Adipose tissue (tissue), 3 donors: ENCODE measurements around the gene TNS3. TPM values are rescaled to one million over a fixed set of nuclear protein-coding genes. Genes with fewer than 3 reads are reported as not detected.

Source experiments
- H3K27ac ChIP-seq: one replicate; pipeline ENCODE4 v1.5.1; 2013; ENCODE audit warnings: low read depth, low read length
- WGBS, 3 donors: extraction: QIAGEN DNeasy Blood & Tissue Kit; methylation state at CpG; one replicate each; pipeline ENCODE4 v1.1.7; 2013; 5-methylcytosine and 5-hydroxymethylcytosine counted together
- polyA plus RNA-seq, 3 donors: library from polyadenylated mRNA; stranded (reverse); fragments of 200-250 nt; gene quantifications; one replicate each; pipeline ENCODE4 v1.2.3, GENCODE V29; 2013
- donor health status: healthy with polysubstance abuse.
- donor health status: Bipolar disorder and iron deficiency.
- donor health status: healthy.

Gene TNS3
- polyA plus RNA-seq, 3 donors = 23.2 to 45.4 (median 27.0) TPM

- H3K27ac ChIP-seq = no peak overlapping the region
- 92 to 95% (median 94%) methylated on average over 8 of the region's 8 CpGs for WGBS, 3 donors
Measured at GRCh38 chr7:47366960-47367359, 215.0 kb downstream of the TNS3 start.

DNA sequence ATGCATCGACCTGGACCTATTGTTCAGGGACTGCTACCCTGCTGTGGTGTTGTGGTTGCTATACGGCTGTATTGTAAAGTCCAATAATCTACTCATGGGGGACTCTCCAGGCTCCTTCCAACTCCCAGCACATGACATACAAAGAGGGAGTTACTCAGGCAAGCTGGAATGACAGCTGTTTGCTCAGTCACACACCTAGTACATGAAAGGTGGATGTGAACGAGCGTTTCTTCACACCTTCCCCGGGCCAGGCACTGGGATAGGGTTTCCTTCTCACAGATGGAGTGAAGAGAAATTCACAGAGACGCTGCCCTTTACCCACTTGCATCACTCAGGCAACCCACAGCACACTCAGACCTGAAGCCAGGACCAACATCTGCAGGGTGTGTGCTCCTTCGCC, 215.7 kb downstream of the TNS3 start:
- 64 to 89% (median 83%) methylated on average over 7 of the region's 7 CpGs for WGBS, 3 donors
- H3K27ac ChIP-seq = no peak overlapping the region

GRCh38 chr7:47362984-47363383, 218.9 kb downstream of the TNS3 start:
- H3K27ac ChIP-seq = no peak overlapping the region
- WGBS, 3 donors = 63 to 80% (median 70%) methylated on average over 1 of the region's 1 CpG

DNA sequence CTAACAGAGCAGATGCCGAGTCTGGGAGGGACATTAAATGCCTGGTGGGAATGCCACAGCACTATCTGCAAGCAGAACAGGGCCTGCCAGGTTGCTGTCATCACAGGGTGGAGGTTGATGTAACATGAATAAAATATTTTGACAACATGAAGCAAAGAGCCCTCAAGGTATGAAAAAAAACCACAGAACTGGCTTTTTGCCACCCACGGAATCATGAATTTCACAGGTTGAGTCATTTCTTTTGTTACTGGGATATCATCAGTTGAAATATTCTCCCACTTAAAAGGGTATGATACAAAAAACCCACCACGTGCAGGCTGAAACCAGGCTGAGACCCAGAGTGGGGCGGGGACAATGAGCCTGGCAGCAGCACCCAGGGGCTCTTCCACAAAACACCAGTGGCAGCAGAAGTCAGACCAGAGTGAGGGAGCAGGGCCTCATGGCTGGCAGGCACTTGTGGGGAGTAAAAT, 220.1 kb downstream of the TNS3 start:
- WGBS, 3 donors = 60 to 79% (median 77%) methylated on average over 4 of the region's 4 CpGs
- no peak overlapping the region for H3K27ac ChIP-seq

GRCh38 chr7:47361236-47361635, 220.7 kb downstream of the TNS3 start:
- no peak overlapping the region for H3K27ac ChIP-seq
- WGBS, 3 donors = 93 to 95% (median 95%) methylated on average over 5 of the region's 5 CpGs

DNA sequence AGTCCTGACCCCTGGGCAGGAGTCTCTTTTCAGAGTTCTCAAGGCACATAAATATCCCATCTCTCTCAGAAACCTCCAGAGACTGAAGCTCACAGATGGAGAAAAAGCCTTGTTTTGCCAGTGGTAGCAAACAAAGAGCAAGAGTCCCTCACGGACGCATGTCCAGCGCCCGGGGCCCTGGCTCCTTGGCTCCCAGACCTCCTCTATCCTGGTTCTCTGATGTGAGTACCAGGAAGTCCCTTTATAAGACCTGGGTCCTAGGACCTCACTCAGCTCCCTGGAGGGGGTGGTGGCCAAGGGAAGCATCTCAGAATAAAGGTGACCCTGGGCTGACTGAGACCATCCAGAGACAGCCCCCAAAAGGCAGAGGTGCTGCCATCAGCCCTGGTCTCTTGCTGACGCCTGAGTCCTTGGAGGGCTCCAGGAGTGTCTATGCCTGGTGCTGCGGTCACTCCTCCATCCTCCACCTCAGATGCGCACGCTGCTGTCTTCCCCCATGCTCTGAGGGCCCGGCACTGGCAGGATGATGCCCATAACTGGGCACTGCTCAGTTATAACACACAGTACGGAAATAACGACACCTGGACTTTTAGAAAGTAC, 221.5 kb downstream of the TNS3 start:
- no peak overlapping the region for H3K27ac ChIP-seq
- 92 to 94% (median 94%) methylated on average over 11 of the region's 11 CpGs for WGBS, 3 donors

GRCh38 chr7:47358944-47359588, 222.8 kb downstream of the TNS3 start:
- WGBS, 3 donors = 91 to 92% (median 92%) methylated on average over 8 of the region's 8 CpGs
- H3K27ac ChIP-seq = no peak overlapping the region

GRCh38 chr7:47358357-47358756, 223.6 kb downstream of the TNS3 start:
- H3K27ac ChIP-seq = no peak overlapping the region

GRCh38 chr7:47357863-47358262, 224.0 kb downstream of the TNS3 start:
- 82 to 89% (median 85%) methylated on average over 7 of the region's 7 CpGs for WGBS, 3 donors
- H3K27ac ChIP-seq = no peak overlapping the region

More at GRCh38 chr7:47358357-47358756, 223.6 kb downstream of the TNS3 start:
- 76 to 93% (median 91%) methylated on average over 14 of the region's 14 CpGs for WGBS, 3 donors

DNA sequence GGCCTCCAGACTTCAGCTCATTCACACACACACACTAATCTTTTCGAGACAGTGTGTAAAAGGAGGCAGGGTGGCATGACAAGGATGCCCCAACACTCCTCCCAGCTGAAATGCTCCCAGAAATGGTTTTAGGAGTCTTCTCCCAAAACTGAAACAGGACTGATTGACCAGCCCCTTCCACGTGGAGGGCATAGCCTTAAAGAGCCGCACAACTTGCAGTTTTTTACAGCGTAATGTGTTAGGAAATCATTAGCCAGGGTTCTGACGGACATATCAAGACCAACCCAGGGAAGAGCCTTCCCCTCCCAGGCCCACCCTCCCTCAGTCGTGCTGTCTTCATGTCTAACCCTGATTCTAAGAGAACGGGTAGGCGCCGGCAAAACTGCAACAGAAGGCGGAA, 224.6 kb downstream of the TNS3 start:
- no peak overlapping the region for H3K27ac ChIP-seq
- 45 to 89% (median 85%) methylated on average over 10 of the region's 10 CpGs for WGBS, 3 donors

DNA sequence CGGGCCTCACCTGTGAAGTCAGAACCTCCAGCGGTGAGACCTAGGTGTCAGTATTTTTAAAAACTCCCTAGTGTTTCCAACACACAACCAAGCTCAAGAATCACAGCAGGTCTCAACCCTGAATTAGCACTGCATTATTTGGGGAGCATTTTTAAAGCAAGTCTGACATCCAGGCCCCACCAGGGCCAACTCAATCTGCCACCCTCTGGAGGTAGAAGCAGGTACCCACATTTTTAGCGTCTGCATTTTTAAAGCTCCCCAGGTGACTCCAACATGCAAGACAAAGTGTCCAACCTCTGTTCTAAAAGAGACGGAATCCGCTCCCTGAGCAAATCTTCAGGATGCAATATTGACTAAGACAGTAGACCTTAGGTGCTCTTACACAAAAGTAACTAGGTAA, 225.7 kb downstream of the TNS3 start:
- 82 to 93% (median 91%) methylated on average over 5 of the region's 5 CpGs for WGBS, 3 donors
- H3K27ac ChIP-seq = no peak overlapping the region

DNA sequence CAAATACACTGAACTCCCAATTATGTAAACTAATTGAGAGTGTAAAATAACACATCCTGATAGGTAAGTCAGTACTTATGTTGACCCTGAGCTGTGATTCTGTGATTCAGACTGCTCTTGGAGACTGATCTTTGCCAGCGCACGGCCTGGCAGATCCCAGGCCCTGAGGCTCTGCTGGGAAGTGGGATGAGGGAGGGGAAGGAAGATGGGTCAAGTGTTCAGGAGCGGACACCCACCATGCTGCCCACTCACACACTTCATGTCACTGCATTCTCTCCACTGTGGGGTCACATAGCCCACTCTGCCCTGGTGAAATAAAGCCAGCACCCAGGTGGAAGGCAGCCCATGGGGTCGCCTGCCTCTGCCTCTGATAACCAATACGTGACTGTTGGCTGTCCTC, 226.2 kb downstream of the TNS3 start:
- 54 to 89% (median 85%) methylated on average over 5 of the region's 5 CpGs for WGBS, 3 donors
- no peak overlapping the region for H3K27ac ChIP-seq

DNA sequence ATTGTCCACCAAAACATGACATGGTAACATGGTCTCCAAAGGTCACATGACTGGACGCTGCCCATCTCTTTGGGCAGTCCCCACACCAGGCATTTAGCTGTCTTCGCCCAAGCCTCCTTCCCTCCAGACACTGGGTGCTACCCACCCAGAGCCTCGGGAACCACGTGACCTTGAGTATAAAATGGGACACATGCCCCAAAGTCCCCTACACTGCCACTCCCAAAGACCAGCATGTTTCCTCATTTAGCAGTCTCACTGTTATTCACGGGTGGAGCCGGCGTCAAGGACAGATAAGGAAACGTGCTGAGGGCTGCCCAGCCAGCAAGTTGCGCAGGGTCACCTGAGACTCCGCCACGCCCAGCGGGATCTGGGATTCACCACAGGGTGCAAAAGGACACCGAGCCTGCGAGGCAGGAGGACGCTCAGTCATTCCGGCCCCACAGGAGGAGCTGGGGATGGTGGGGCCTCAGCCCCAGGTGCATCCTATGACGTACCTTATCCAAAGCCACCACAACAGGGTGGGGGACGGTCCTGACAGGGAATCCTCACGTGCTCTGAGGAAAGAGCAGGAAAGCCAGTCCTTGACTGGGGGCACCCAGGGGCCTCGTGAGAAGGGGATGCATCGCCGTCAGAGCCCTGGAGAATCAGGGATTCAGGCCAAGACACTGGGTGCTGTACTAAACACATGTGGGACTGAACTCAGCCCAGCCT, 226.9 kb downstream of the TNS3 start:
- 46 to 90% (median 87%) methylated on average over 22 of the region's 22 CpGs for WGBS, 3 donors

DNA sequence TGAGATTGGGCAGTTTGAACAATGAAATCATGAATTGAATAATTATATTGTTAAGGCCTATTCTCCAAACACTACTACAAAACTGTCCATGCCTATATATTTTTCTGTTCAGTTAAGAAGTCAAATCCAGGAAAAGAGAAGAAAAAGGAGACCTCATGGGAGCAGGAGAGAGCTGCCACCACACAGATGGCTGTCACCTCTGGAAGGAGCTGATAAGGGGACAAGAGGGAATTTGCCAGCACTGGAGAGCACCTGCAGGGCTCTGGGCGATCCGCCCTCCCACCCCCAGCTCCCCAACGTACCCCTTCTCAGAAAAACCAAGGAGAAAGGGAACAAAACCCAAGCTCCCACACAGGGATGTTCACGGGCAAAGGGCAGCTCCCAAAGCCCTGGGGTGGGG, 227.8 kb downstream of the TNS3 start:
- H3K27ac ChIP-seq = no peak overlapping the region
- 56 to 89% (median 86%) methylated on average over 4 of the region's 4 CpGs for WGBS, 3 donors

More for the DNA sequence above, 226.9 kb downstream of the TNS3 start:
- H3K27ac ChIP-seq = no peak overlapping the region

DNA sequence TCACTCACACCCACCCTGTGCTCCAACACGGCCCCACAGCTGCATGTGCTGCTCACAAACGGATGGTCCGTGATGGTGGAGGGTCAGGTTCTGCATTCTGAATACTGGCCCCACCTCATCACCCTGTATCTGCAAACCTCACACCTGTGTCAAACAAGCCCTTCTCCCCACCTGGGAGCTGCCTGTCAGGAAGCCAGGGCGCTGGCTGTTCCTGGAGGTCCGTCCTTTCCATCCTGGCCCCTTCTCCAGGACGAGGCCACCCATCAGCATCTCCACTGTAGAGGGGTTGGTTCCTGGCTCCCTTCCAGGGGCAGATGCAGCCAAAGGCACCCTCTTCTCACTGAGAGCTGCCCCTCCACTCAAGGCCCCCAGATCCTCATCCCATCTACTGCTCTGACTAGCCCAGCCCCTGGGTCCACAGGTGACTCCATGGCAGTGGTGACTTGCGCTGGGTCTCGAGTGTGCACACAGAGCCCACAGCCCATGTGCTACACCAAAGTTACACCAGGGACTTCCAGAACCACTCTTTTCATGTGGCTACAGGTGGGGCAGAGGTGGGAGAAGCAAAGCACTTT, 229.4 kb downstream of the TNS3 start:
- H3K27ac ChIP-seq = no peak overlapping the region
- 89 to 97% (median 94%) methylated on average over 8 of the region's 8 CpGs for WGBS, 3 donors

- no peak overlapping the region for H3K27ac ChIP-seq
- 85 to 88% (median 86%) methylated on average over 20 of the region's 20 CpGs for WGBS, 3 donors
Measured at GRCh38 chr7:47351233-47352154, 230.4 kb downstream of the TNS3 start.

DNA sequence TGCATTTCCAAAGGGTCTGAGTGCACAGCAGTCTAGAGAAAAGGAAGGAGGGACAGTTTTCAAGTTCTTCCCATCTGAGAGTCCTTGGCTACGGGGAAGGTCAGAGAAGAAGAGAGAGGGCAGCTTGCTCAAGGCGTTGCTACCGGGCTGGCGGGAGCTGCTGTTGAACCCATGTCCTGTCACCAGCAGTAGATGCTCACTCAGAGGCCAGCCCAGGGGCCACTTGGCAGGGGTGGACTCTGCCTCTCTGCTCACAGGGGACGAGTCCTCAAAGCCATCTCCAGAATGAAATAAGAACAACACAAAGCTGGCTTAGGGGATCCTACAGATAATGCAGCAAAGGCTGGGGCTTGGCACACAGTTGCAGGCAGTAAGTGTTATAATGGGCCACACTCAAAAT, 231.5 kb downstream of the TNS3 start:
- no peak overlapping the region for H3K27ac ChIP-seq
- 72 to 84% (median 80%) methylated on average over 5 of the region's 5 CpGs for WGBS, 3 donors

GRCh38 chr7:47349401-47349800, 232.5 kb downstream of the TNS3 start:
- no peak overlapping the region for H3K27ac ChIP-seq
- 84 to 90% (median 88%) methylated on average over 7 of the region's 7 CpGs for WGBS, 3 donors
